ENCODE measurements around the gene TBX4.
"Not testable (repeated sequence)": the region's sequence is repeated elsewhere in the genome, so short reads cannot be mapped to it uniquely, and the experiment has no call there.

The TBX4 gene

GRCh38 chr17:61484174-61484573, 32.0 kb downstream of the TBX4 start:
- DNase-seq (ENCODE audit: low read depth) = no peak

GRCh38 chr17:61485067-61485775, 33.0 kb downstream of the TBX4 start:
- no peak for DNase-seq (ENCODE audit: low read depth)

DNA sequence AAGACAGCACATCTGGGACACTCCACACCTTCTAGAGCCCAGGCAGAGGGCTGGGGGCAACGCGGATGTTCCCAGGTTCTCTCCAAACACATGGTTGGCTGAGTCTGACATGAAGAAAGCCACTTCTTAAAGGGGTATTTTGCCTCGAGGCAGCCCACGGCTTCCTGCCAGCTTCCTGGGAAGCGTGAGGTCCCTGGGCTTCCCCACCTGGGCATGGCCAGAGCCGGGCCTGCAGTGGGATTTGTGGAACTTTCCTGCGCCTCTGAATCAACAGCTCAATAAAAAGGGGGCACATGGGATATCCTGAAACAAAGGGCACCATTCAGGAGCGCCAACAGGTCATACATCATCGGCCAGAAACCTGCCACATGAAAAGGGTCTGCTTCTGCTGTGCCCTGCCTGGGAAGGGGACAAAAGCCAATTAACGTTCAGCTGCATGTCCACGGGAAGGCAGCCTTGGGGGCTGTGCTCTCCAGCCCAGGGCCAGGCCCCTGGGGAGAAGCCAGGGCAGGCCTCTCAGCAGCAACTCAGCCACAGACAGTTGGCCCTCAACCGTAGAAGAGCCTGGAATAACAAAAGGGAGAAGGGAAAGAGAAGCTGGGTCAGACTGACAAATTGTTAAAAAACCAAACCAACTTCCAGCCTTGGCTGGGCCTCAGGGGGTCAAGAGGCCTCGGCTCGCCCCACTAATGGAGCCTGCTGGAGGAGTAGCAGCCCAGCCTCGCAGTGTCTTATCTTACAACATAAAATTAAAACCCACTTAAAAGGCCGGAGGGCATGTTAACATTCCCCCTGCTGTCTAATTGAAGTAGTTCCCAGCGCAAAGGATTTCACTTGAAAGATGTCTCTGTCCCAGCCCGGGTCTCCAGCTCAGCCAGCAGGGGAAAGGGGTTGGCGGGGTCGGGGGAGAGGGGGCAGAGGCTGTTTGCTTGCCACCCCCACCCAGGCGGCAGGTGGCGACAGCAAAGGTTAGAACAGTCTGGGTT, 34.2 kb downstream of the TBX4 start:
- DNase-seq (ENCODE audit: low read depth) = no peak

DNA sequence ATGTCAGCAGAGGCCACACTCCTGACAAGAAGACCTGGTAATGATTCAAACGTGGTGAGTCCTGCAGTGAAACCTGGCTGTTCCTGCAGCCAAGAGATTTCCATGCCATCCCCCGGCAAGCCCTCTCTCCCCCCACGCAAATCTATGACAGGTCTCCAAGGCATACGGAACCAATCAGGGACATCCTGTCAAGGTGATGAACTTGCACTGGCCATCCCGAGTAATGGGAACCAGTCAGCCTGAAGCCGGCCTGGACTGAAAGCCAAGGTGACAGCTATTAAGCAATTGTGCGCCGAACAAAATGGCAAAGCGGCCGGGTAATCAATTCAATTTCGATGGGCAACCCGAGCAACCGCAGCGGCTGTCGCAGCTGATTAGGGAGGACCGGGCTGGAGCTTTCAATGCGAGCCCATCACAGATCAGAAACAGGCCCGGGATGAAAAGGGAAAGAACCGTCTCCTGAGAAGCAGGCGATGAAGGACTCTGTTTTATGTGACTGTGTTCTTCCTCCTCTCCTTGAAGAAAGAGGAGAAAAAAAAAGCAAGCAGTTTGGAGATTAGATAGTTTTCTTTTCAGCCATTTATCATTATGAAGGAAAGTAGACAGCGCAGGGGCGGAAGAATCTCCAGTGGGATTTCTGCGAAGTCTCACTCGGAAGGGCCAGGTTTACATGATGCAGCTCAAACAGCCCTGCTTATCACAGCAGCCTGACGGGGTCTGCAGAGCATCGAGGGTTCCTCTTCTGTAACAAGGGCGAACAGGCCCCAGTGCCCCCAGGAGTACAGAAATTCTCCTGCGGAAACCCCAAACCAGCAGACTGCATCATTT, 35.2 kb downstream of the TBX4 start:
- DNase-seq (ENCODE audit: low read depth) = no peak

- DNase-seq (ENCODE audit: low read depth) = no peak
These were observed 35.9 kb downstream of the TBX4 start for GRCh38 chr17:61487989-61488595.

- DNase-seq (ENCODE audit: low read depth) = no peak
These were observed 36.9 kb downstream of the TBX4 start for GRCh38 chr17:61488878-61489718.

DNA sequence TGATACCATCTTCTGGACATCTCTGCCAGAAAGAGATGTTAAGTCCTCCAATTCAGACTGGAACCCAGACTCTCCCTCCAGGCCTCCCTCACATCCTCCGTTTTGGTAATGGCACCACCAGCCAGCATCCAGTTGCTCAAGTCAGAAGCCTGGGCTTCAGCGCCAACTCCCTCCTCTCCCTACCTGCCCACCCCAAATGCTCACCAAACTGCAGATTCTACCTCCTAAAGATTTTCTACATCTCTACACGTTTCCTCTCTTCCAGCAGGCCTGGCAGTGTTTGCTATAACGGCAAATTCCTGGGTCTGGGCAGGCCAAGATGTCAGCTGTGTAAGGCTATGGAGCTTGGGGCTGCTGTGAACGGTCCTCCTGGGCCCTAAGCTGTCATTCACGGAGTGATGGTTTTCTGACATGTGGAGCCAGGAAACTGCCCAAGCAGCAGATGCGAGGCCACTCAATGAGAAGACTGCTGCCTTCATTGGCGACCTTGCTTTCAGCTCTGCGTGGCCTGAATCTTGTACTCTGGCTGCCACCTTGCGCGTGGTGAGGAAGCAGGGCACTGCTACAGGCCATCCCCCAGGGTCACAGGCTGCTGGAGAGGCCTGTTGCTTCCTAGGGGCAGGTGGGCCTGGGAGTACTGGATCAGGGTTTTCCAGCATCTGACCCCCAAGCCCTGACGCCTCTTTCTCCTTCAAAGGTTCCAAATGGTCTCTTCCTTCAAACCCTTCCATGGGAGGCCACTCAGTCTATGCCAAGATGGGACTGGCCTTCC, 37.7 kb downstream of the TBX4 start:
- no peak for DNase-seq (ENCODE audit: low read depth)

DNA sequence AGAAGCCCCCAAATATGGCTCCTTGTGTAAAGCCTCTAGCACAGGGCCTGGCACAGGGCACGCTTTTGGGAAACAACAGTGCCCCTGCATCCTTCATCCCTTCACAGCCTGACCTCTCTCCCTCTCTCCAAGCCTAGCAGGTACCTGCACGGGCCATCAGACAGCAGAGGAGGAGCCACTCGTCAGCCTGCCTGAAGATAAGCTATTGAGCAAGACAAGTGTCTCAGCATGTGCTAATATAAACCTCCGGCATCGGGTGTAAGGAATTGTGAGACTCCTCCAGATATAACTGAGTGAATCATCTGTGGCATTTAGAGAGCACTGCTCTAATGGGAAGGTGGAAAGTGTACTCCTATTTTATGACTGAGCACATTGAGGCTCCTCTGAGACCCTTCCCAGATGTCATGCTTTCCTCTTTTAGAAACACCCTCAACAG, 38.3 kb downstream of the TBX4 start:
- no peak for DNase-seq (ENCODE audit: low read depth)

GRCh38 chr17:61491981-61492380, 39.8 kb downstream of the TBX4 start:
- DNase-seq (ENCODE audit: low read depth) = no peak

DNA sequence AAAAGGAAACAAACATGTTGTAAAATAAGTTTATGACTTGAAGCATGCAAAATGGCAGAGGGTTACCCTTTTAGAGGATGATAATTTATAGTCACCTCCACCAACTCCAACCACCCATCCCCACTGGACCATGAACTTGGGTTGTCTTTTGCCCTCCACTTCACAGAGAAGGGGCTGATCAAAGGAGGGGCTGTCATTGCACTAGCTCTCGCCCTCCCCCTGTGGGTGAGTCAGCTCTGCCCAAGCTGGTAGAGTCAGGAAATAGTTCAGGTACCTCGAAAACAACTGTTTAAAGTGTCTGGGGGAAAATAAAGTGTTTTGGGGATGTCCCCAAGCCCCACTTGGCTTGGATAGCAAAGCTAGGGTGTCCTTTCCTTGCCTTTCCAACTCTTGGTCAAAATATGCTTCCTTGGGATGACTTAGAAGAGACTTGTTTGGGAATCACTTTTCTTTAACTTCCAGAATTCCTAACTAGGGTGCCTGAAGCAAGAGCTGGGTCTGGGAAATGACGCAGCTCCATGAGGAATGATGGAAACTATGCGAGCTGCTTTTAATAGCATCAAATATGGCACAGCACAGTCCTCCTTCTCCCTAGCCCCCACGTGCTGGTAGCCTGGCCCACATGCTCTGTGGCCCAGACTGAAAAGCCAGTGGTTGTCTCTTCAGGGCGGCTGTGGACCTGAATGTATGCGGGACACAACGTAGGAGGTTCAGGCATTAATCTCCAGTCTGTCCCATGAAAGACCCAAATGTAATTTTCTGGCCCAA, 40.7 kb downstream of the TBX4 start:
- no peak for DNase-seq (ENCODE audit: low read depth)

DNA sequence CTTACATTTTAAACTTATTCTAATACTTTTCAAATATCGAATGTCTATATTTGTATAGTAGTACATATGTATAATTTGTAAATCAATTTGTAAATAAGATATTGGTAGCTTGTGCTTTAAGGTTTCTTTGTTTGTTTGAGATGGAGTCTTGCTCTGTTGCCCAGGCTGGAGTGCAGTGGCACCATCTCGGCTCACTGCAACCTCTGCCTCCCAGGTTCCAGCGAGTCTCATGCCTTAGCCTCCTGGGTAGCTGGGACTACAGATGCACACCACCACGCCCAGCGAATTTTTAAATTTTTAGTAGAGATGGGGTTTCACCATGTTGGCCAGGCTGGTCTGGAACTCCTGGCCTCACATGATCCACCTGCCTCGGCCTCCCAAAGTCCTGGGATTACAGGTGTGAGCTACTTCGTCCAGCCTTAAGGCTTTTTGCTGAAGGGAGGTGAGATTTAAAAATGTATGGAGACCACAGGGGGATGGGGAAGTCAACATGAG, 41.7 kb downstream of the TBX4 start:
- DNase-seq (ENCODE audit: low read depth) = not testable (repeated sequence)

- no peak for DNase-seq (ENCODE audit: low read depth)
These were observed 42.3 kb downstream of the TBX4 start for GRCh38 chr17:61494325-61495160.

DNA sequence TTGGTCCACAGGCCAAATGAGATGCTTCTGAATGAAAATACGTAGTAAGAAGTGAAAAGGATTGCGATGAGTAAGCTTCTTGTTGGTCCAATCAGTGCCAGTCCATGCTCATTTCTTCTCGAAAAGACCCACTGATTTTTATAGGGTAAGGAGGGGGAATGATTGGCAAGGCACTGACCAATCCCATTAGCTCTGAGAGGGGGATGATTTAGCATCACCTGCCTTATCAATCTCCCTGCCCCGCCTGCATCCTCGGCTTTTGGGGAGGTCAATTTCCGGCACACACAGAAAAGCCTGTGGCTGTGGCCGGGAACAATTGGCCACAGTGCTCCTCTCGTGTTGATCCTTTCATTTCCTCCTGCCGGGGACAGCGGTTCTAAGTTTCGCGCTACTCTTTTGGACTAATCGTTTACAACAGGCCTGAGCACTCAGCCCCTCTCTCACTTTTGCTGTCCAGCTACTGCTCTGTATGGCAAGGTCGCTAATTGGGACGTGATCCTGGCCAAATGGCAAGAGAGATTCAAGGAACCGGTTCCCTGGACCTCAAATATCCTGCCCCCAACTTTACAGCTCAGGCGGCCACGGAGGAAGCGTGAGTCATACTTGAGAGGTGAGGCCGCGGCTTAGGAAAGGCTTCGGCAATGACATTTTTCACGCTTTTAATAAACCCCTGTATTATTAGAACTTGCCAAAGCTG, 43.1 kb downstream of the TBX4 start:
- DNase-seq (ENCODE audit: low read depth) = no peak

- DNase-seq (ENCODE audit: low read depth) = no peak
These were observed 44.1 kb downstream of the TBX4 start for GRCh38 chr17:61496174-61496956.

- DNase-seq (ENCODE audit: low read depth) = no peak
These were observed 44.9 kb downstream of the TBX4 start for GRCh38 chr17:61496957-61497653.
